Measurements from ENCODE around the gene CALR.

The CALR gene

DNA sequence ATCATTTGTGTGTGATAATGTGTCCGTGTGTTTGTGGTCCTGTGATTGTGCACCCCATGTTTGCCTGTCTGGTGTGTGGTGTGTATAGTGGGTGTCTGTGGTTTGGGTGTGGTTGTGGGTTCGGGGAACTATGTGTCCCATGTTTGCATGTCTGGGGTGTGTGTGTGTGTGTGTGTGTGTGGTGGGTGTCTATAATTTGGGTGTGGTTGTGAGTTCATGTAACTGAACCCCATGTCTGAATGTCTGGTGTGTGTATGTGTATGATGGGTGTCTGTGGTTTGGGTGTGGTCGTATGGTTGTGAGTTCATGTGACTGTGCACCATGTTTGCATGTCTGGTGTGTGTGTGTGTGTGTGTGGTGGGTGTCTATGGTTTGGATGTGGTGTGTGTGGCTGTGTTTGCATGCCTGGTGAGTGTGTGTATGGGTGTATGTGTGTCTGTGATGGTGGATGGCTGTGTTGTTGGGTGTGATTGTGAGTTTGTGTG, 45.8 kb downstream of the CALR start:
- no peak for DNase-seq

DNA sequence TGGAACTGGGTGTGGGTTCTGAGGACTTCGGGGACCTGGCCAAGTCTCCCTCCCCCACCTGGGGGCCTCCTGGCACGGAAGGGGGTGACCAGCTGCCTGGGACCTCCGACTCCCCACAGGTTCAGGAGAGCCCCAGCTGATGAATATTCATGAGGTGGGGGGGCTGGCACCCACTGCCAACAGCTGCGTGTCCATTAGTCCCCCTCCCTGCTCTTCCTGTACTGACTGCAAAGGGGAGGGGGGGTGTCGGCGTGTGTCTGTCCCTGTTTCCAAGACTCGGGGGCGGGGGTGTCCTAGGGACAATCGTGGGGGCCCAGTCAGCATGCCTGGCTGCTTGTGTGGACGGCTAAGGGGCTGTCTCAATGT, 46.3 kb downstream of the CALR start:
- DNase-seq, result no peak

DNA sequence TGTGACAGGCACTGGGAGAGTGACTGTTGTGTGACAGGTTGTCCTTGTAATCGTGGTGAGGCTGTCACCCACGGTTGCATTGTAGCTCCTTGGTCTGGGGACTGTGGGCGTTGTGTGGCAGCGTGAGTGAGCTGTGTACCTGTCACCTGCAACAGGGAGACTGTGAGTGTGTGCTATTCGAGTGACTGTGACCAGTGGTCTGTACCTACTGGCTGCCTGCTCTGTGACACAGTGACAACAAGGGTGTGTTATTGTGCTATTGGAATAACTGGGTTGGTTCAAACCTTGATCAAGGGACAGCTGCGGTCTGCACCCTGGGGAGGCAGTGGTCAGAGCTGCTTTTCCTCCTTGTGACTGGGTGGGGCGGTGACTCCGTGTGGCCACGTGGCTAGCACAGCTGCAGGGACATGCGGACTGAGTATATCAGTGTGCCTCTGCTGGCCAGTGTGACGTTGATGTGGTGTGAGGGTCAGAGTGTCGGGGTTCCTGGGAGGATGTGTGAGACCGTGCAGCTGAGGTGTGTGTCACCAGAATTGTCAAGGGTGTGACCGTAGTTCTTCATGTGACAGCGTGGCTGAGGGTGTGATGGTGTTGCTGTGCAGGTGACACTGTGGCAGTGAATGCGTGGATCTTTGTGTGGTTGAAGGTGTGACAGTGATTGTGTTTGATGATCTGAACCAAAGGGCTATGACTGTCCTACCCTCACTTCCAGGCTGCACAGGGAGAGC, 46.8 kb downstream of the CALR start:
- DNase-seq, result no peak

DNA sequence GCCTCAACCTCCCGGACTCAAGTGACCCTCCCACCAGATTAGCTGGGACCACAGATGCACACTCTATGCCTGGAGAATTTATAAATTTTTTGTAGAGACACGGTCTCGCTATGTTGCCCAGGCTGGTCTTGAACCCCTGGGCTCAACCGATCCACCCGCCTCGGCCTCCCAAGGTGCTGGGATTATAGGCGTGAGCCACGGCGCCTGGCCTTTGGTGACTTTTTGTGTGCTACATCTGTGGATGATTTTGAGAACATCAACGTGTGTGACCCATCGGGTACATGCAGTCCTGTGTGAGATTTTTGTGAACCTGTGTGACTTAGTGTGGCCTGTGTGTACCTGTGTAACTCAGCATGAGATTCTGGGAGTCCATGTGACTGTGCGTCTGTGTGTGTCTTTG, 48.3 kb downstream of the CALR start:
- DNase-seq, result no peak

DNA sequence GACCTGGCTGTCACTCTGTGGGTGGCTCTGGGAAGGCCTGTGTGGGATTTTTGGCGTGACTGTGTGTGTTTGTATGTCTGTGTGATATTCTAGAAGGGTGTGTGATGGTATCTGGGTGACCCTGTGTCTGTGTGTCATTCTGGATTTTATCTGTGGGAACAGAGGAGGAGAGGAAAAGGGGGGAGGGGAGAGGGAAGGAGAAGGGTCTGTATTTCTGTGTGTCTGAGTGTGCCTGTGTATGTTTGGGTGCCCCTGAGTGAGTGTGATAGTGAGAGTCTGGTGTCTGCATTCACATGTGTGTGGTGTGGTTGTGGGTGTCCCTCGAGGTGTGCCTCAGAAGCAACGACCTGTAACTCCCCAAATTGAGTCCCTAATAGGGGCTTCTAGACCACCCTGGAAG, 48.8 kb downstream of the CALR start:
- no peak for DNase-seq

DNA sequence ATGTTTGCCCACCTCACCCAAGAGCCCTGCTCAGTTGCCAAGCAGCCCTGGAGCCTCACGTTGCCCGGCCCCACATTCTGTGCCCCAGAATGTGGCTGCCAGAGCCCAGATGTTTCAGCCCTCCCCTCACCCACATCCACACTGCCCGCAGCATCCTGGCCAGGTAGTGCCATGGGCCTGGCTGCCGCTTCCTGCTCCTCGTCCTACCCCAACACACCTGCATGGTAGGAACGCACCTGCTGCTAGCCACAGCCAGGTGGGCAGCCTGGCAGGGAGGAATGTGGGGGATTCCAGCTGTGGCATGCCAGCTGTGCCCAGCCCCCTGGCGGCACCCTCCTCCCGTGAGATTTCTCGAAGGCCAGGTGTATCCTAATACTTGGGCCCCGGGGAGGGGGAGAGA, 49.4 kb downstream of the CALR start:
- DNase-seq, result no peak

DNA sequence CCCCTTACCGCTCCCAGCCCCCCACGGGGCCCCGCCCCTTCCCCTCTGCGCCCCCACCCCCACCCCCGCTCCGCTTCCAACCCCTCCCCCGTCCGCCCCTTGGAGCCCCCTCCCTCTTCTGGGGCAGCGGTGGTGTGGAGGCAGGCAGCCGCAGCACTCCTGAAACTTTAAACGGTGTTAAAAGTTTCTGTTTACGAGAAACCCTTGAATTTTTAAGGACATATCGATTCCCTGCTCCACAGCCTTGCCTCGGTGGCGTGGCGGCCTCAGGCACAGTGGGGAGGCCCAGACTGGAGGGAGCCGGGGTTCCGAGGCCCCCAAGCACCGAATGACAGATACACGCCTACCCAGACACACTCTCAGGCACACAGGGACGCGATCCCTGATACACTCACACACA, 52.0 kb downstream of the CALR start:
- no peak for DNase-seq

DNA sequence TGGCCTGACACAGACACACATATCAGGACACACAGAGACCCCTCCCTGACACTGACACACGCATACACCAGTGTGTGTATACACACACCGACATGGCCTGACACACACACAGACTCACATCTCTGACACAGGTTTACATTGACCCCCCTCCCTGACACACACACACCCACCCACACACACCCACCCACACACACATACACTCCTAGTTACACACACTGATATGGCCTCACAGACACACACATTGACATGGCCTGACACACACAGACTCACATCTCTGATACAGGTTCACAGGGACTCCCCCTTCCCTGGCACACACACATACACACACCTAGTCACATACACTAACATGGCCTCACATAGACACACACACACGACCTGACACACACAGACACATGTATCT, 52.4 kb downstream of the CALR start:
- no peak for DNase-seq

DNA sequence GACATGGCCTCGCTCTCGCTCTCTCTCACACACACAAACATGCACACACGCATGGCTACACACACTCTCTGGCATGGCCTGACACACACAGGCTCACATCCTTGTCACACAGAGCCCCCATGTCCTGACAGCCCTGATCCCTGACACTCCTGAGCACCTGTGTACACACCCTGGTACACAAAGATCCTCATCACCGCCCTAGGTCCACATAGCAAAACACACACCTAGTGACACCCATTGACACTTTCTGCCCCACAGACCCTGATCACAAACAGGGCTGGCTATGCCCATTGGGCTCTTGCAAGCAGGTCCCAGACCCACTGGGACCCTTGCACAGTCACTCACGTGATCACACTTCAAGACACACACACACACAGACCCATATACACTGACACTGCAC, 52.9 kb downstream of the CALR start:
- DNase-seq, result no peak

DNA sequence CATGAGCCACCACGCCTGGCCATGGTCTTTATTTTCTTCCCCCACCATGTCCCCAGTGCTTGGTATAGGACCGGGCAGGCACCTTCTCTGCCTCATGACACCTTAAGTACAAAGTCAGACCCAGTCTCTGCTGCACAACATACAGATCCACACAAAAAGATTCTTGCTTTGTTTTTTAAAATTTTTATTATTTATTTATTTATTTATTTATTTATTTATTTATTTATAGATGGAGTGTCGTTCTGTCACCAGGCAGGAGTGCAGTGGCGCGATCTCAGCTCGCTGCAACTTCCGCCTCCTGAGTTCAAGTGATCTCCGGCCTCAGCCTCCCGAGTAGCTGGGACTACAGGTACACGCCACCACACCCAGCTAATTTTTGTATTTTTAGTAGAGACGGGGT, 54.3 kb downstream of the CALR start:
- DNase-seq, result no peak

DNA sequence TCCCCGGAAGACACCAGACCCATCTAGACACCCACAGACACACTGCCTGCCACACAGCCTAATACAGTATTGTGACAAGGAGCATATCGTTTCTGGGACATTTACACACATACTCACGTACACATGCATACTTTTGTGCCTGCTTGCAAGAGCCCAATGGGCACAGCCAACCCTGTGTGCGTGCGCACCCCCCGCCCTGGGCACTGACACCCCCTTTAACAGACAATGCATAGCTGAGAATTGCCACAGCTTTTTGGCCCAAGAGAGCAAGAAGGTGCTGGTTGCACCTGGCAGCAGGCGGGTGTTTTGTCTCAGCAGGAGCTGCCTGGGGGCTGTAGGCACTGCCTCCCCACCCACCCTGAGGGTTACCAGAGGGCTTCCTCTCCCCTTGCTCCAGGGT, 55.2 kb downstream of the CALR start:
- DNase-seq, result no peak

All from NCI-H187 treated with DMSO at 0.1 percent for 48 hours (cell line).